Activated T-cell treated with anti-CD3 and anti-CD28 coated beads, Interleukin-2, amount 50 U/mL, for 48 hours (primary cell): ENCODE measurements around the gene LTBP1.
"Not testable (repeated sequence)": the region's sequence is repeated elsewhere in the genome, so short reads cannot be mapped to it uniquely, and the experiment has no call there.

Experiments used
- DNase-seq, 2 experiments: peaks; one replicate each; pipeline ENCODE4 v3.0.0-alpha.2; 2020

LTBP1 gene

GRCh38 chr2:33323957-33324356, 377.2 kb downstream of the LTBP1 start:
- DNase-seq = no peak

GRCh38 chr2:33326100-33326499, 379.3 kb downstream of the LTBP1 start:
- DNase-seq = no peak

- DNase-seq = no peak
These were observed 386.7 kb downstream of the LTBP1 start for GRCh38 chr2:33333433-33333832.

GRCh38 chr2:33334083-33334482, 387.3 kb downstream of the LTBP1 start:
- DNase-seq = no peak

- no peak for DNase-seq
These were observed 388.8 kb downstream of the LTBP1 start for GRCh38 chr2:33335516-33335915.

- DNase-seq = no peak
These were observed 389.4 kb downstream of the LTBP1 start for GRCh38 chr2:33336036-33336625.

- DNase-seq = no peak
These were observed 390.7 kb downstream of the LTBP1 start for GRCh38 chr2:33337385-33337960.

GRCh38 chr2:33337981-33338380, 391.2 kb downstream of the LTBP1 start:
- no peak for DNase-seq

GRCh38 chr2:33339269-33339668, 392.5 kb downstream of the LTBP1 start:
- DNase-seq = no peak

- no peak for DNase-seq
These were observed 393.5 kb downstream of the LTBP1 start for GRCh38 chr2:33340280-33340679.

- DNase-seq = no peak
These were observed 395.4 kb downstream of the LTBP1 start for GRCh38 chr2:33342171-33342570.

GRCh38 chr2:33342705-33343104, 396.0 kb downstream of the LTBP1 start:
- no peak for DNase-seq

- DNase-seq = no peak
These were observed 396.7 kb downstream of the LTBP1 start for GRCh38 chr2:33343387-33343895.

- DNase-seq = no peak
These were observed 397.5 kb downstream of the LTBP1 start for GRCh38 chr2:33344230-33344629.

GRCh38 chr2:33347856-33348255, 401.1 kb downstream of the LTBP1 start:
- DNase-seq = no peak

GRCh38 chr2:33350632-33351031, 403.9 kb downstream of the LTBP1 start:
- no peak for DNase-seq

- DNase-seq = no peak
These were observed 405.0 kb downstream of the LTBP1 start for GRCh38 chr2:33351781-33352180.

- no peak for DNase-seq
These were observed 408.2 kb downstream of the LTBP1 start for GRCh38 chr2:33354981-33355380.

- no peak for DNase-seq
These were observed 412.1 kb downstream of the LTBP1 start for GRCh38 chr2:33358878-33359277.

GRCh38 chr2:33363325-33364298, 416.9 kb downstream of the LTBP1 start:
- no peak for DNase-seq

GRCh38 chr2:33365264-33365970, 418.7 kb downstream of the LTBP1 start:
- DNase-seq = no peak

GRCh38 chr2:33366473-33366872, 419.7 kb downstream of the LTBP1 start:
- no peak for DNase-seq

GRCh38 chr2:33368524-33368923, 421.8 kb downstream of the LTBP1 start:
- not testable (repeated sequence) for DNase-seq
